Globus pallidus (tissue), 1 donor: ENCODE results near the gene CXCL12.

ENCODE experiments used
- DNase-seq: peaks from one replicate; pipeline ENCODE4 v3.0.0-alpha.2; 2015; ENCODE audit warnings: low spot score

Gene CXCL12

DNA sequence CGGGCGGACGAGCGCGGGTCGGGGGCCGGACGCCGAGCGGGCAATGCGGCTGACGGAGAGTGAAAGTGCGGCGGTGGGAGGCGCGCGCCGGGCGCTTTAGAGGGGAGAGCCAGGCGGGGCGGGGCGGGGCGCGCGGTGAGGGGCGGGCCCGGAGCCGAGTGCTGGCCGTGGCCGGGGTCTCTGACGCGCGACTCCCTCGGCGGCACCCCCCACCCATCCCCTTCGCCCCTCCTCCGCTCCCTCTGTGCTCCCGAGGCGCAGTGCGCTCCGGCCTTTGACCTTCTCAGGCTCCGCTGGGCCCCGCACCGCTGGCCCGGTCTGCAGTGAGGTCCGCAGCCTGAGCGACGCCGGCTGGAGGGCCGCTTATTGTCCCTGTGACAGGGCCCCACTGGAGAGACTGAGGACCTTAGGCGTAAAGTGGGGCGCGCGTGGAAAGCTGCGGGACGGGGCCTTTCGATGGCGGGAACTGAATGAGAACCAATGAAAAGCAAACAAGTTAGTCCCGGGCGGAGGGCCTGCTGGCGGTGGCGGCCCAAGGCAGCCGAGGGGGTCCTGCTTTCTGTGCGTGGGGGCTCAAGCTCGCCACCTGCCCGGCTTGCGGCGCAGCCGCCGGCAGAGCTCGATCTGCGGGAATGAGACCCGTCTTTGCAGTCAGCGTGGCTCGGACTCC lies at the start of gene CXCL12:
TSS of gene CXCL12 (minus strand) at position 72 of the 670 bp plus-strand sequence. CDS start 92 bp downstream, outside the sequence.
- DNase-seq, result no peak

DNA sequence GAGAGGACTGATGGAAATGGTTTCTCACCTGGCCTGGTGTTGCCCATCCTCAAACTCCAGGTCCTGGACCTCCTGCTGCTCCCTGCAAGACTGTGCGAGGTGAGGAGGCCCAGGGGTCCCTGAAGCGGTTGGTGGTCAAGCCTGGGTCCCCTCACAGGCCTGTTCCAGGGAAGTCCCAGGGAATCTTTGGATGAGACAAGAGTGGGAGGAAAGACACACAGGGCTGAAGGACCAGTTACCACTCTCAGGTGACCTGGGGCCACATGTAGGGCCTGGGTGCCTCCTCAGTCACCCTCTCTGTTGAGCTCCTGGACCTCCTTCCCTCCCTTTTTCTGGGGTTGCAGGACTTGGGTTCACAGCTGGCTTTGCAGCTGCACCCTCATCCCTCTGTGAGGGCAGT lies 42.6 kb upstream of the CXCL12 start:
- no peak for DNase-seq

DNA sequence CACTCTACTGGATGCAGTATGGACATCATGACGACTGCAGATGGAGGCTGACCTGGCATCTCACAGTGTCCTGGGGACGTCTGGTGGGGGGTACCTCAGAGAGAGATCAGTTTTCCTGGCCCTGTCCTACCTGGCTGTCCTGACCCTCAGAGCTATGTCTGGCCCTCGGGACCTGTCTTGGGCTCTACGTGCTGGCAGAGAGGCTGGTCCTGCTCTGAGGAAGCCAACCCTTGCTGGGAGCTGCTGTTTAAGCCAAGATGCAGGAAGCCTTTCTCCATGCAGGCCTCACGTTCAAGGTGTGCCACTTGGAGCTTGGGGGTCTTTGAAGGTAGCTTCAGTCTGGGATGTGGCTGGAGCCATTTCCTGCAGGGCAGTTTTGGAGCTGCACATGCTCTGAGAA lies 42.1 kb upstream of the CXCL12 start:
- DNase-seq, result no peak

DNA sequence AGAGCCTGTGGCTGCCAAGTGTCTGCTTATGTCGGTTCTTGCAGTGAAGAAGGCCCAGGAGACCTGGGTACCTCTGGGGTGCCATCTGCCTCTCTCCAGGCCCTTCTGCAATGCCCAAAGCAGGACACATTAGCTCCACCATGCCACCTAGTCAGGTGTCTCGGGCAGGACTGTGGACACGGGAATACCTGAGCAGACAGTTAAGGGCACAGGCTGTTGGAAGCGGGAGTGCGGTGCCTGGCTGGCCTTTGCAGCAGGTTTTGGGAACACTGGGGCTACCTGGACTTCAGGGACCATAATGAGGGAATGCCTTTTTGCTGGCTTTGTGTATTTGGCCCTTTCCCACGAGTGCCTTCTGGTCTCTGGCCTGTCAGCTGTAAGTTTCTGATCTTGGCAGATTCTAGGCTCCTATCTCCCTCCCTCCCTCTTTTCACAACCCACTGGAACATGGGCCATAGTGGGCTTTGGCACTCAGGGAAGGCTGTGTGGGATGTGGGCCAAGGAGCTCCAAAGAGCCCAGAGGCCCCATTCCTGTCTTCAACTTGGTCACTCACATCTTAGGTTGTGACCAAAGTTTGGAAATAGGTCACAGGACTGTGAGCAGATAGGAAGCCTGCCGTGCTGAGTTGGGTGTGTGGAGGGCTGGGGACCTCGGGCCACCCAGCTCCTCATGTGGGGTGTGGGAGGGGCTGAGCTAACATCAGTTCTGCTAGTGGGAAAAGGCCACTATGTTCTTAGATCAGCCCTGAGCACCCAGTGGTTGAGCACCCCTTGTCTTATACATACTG lies 41.5 kb upstream of the CXCL12 start:
- DNase-seq, result no peak

DNA sequence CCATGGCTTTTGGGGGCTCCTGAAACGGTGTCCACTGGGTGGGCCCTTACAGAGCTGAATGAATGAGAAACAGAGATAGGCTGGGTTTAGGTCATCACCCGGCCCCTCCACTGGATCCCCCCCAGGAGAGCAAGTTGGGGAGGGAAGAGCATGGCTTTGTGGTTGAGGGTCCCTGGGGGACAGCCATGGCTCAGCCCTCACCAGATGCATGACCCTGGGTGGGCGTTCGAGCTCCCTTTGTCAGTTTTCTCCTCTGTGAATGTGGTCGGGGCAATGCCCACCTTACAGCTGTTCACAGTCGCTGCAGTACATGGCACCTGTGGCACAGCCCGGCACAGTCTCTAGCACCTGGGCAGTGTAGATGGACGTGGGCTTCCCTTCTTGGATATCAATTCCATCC lies 40.6 kb upstream of the CXCL12 start:
- DNase-seq, result no peak

DNA sequence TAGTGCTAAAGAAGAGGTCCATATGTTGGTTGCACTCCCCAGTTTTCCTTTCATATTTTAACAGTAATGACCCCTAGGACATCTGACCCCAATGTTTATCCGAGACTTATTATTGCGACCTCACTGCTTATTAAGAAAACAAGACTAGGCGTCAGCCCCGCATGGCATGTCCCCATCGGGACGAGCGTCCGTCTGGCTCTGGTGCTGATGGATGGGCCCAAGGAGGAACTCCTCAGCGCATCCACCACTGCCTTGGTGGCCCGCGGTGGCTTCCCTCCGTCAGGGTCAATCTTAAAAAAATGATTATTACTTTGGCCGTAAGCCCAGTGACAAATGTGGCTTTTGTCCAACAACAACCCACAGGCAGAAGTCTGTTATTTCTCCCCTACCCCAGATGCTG lies 40.1 kb upstream of the CXCL12 start:
- DNase-seq, result no peak

DNA sequence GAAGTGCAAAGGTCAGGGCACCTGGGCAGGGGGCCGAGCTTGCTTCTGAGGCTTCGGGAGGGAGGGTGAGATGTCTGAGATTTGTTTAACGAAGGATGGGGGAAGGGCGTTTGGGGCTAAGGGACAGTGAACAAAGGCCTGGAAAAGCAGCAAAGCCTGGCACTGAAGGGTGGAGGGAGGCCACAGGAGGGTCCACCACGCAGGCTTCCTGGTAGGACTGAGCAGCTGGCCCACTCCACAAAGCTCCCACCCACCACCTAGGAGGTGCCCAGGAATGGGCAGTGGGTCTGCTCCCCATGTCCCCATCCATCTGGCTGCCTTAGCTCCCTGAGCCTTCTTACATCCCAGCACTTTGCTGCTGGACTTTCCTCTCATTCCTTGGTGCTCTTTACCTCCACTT lies 39.4 kb upstream of the CXCL12 start:
- no peak for DNase-seq

DNA sequence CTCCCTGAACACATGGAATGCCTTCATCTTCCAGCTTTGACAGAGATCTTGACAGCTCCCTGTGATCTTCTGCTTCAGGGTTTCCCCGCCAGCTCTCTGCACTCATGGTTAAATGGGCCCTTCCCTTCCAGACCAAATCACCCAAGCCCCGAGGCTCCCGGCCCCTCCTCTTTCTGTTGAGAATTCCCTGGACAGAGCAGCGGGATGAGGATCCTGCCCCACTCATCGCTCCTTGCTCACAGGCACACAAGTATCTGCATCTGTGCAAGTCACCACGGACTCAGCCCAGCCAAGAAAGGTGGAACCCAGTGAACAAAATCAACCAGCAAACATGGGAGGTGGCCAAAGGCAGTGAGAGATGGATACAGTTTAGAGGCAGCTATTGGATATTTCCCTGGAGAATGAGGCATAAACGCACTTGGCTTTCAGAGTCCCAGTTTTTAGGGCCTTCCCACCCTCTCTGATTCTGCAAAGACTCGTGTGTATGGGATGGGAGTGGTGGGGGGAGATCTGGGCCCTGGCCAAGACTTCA lies 37.7 kb upstream of the CXCL12 start:
- DNase-seq, result no peak

DNA sequence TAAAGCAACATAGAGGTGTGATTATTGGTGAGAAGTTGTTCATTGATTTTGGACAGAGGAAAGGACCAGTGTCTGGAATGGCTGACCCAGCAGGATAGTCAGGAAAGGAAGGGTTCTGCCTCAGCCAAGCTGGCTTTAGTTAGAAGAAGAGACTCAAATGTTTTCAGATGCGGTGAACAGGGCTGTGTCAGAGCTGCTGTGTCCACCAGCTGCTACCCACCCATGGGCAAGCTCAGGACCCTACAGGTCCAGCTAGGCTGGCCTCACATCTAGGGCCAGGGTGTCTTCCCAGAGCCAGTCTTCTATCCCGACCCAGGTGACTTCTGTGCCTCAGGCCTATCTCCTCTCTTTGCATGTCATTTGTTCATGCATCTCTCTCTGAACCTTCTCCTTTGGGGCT lies 37.3 kb upstream of the CXCL12 start:
- no peak for DNase-seq

DNA sequence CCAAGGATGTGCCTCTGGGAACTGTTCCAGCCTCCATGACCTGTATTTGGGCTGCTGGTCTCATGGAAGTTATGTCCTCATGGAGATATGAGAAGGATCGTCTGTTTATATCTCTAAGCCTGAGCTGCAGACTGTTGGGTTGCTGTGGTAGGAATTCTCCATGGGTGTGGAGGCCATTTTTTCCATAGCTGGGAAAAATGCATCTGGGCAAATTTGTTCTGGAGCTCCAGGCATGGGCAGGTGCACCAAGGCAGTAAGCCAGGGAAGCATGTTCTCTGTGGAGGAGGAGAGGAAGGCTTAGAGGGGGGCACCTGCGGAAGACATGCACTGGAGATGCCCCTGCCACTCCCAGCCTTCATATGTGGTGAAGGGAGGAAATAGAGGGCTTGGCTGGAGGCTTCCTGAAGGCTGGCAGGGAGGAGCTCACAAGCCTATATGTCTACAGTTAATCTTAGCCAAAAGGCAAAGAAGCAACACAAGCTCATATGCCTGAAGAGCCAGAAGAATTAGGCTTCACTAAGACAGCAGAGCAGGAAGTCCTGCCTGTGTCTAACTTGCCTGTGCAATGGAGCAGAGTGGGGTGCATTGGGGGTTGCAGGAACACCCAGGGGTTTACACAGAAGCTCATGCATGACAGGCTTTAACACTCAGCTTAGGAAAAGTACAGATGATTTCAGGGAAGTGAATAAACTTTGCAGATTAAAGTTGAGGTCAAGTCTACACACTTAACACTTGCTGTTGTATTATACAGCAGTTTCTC lies 35.1 kb upstream of the CXCL12 start:
- DNase-seq, result no peak

DNA sequence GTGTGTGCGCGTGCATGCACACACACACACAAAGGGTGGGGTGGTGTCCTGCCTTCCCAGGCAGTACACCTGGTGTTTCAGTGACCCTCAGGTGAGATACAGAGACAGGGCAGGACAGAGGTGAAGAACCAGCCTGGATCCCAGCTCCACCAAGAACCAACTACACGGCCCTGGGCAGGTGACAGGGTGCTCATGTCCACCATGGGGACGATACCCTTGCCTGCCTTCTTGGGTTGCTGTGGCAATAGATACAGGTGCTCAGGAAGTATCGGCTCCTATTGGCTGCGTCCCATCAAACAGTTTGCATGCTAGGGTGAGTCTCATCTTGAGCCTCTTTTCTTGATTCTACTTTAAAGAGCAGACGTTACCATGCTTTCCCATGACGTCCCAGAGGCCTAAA lies 33.7 kb upstream of the CXCL12 start:
- DNase-seq, result no peak

DNA sequence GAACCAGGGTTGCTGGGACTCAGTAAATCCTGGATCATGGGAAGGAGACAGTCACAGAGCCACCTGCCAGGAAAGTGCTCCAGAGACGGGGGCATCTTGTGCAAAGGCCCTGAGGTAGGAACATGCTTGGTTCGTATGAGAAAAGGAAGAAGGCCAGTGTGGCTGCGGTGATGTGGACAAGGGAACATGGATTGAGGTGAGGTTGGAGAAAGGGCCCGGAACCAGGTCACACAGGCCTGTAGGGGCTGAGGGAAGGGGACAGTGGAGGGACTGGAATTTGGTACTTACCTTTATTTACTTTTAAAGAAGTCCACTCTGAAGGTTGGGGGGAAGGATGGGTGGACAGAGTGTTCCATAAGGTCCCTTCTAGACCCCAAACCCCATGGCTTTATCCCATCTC lies 32.9 kb upstream of the CXCL12 start:
- no peak for DNase-seq

DNA sequence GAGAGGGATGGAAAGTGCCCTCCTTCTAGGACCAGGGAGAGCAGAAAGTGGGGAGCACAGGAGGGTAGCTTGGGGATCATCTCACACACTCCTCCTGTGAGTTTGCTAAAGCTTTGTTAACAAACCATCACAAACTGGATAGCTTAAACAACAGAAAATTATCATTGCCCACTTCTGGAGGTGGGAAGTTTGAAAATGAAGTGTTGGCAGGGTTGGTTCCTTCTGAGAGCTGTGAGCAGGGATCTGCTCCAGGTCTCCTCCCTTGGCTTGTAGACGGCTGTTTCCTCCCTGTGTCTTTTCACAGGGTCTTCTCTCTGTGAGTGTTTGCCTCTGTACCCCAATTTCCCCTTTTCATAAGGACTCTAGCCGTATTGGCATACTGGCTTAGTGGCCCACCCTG lies 32.0 kb upstream of the CXCL12 start:
- no peak for DNase-seq

DNA sequence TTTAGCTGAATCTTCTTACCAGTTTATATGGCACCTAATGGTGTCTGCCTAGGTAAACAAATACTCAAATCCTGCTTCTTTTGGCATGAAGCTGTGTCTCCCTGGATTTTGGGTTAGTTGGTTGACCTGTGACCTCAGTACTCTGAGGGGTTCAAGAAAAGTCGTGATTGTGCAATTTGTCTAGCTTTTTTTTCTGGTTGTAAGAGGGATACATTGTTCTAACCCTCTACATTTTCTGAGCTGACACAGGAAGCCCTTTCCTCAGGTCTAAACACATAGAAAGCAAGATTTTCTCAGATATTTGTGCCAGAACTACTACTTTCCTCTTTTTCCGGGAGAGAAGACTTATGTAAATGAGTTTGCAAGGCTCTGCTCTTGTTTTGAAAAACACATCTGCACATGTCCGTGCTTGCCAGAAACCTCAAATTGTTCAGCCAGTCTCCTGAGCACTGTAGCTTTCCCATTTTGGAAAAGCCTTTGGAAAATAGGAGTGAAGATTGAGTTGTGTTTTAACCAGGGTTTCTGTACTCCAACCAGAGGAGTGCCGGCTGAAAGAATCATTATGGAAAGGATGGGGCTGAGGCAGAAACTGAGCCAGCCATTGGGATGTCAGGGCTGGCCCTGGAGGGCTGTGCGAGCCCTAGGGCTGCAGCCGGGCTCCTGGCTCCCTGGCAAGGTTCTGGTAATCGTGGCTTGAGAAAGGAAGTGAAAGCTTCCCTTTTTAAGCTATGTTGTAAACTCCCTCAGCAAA lies 31.3 kb upstream of the CXCL12 start:
- DNase-seq, result no peak

DNA sequence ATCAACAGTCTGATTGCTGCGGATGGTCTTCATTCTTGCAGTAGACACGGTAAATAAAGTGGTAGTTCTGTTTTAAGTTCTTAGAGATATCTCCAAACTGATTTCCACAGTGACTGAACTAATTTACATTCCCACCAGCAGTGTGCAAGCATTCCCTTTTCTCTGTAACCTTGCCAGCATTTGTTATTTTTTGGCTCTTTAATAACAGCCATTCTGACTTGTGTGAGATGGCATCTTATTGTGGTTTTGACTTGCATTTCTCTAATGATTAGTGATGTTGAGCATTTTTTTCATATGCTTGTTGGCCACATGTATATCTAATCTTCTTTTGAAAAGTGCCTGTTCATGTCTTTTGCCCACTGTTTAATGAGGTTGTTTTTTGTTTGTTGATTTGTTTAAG lies 30.2 kb upstream of the CXCL12 start:
- DNase-seq, result no peak

DNA sequence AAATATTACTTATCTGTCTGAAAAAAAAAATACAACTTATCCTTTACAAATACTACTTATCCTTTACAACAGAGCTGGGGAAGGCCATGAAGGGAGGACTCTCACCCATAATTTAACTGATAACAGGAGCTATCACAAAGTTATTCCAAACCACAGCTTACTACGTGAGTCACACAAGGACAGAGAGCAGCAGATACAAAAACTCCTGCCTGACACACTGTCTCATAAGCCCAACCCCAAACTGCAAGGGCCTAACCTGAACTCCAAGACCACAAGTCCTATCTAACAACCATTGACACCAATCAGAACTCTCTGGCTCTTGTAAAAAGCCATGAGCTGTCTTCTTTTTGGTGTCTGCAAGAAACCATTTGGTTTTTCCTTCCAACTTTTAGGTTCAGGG lies 28.5 kb upstream of the CXCL12 start:
- no peak for DNase-seq

DNA sequence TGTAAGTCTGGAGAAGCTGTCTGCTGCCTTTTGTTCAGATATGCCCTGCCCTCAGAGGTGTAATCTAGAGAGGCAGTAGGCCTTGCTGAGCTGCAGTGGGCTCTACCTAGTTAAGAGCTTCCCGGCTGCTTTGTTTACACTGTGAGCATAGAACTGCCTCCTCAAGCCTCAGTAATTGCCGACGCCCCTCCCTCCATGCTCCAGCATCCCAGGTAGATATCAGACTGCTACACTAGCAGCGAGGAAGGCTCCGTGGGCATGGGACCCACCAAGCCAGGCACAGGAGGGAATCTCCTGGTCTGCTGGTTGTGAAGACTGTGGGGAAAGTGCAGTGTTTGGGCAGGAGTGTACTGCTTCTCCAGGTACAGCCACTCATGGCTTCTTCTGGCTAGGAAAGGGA lies 26.4 kb upstream of the CXCL12 start:
- no peak for DNase-seq

DNA sequence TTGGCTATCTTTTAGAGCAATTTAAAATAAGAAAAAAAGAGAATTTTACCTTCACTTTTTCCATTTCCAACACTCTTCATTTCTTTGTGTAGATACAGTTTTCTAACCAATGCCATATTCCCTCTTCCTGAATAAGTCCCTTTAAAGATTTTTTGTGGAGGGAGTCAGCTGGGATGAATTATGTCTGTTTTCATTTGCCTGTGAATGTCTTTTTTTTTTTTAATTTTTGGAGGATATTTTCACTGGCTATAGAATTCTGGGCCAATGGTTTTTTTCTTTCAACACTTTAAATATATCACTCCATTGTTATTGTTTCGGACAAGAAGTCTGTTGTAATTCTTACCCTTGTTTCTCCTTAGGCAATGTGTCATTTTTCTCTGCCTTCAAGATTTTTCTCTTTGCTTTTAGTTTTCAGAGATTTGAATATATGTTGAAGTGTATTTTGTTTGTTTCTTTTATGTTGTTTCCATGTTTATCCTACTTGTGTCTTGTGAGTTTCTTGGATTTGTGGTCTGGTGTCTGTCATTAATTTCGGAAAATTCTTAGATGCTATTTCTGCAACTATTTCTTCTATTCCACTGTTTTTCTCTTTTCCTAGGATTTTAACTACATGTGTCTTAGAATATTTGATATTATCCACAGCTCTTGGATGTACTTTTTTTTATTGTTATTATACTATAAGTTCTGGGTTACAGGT lies 20.0 kb upstream of the CXCL12 start:
- no peak for DNase-seq

DNA sequence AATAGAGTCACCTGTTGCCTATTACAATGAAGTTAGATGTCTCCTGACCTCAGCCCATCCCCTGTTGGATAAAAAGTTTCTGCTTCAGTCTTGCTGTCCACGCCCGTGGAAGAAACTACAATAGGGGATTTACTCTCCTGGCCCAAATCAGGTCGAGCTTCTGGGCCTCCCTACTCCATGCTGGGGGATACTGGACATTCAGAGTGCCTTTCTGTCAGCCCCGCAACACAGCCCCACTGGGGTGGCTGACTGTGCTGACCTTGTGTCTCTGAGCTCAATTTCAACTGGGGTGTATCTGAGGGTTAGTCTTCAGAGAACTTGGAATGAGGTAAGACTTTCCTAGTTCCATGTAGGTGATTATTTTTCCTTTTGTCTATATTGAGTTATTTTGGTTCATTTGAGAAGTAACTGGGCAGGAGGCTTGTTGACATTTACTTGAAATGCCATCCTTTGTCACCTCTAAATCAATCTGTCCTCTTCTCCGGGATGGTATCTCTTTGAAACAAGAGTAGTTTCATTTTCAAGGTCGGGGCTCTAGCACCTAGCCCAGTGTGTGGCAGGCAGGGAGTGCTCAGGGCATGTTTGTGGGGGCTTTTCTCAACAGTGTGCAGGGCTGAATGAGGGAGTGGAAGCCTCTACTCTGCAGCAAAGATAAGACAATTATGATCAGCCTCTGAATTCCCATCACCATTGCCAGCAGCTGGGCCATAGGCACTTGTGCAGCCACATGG lies 17.7 kb upstream of the CXCL12 start:
- no peak for DNase-seq

DNA sequence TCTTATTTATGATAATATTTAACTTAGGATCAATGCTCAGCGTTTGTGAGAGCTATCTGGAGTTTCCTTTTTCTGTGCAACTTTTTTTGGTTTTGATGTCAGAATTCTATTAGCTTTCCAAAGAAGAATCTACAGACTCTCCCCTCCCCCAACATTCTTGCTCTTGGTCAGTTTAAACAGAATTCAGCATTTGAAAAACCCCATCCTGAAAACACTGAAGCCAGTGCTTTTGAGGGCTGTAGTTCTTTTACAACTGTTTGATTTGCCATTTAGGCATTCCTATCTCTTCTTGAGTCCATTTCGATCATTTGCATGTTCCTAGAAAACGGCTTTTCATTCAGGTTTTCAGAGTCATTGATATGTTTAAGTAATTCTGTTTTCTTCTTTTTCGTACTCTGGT lies 15.6 kb upstream of the CXCL12 start:
- DNase-seq, result no peak
